GM12878 (cell line): ENCODE data around the gene PLEKHO1. TPM values are rescaled to one million over a fixed set of nuclear protein-coding genes. Genes with fewer than 3 reads are reported as not detected.

Experiments used
- ATAC-seq: fragments of 200-7000 bp; cut with Tn5 transposase; 3 replicates; pipeline ENCODE4 v1.9.1; 2020; ENCODE audit warnings: mild to moderate bottlenecking, moderate library complexity
- BruUV-seq: library from RNA; stranded (reverse); fragments of 400-500 nt; replicated peaks from 2 replicates; lab custom pipeline; 2021; lab: Mats Ljungman, UMichigan
- CTCF ChIA-PET: fragments of 300-600 bp; sonication (Branson Sonifier 250); formaldehyde crosslinking; extraction: SDS; loops from one replicate; lab custom pipeline; 2021; ENCODE audit warnings: inconsistent platforms; lab: Yijun Ruan, JAX
- POLR2A ChIA-PET: fragments of 350-600 bp; formaldehyde crosslinking; extraction: SDS; loops from one replicate; lab custom pipeline; 2021; ENCODE audit warnings: inconsistent platforms; lab: Charles Lee
- RAD21 ChIA-PET: fragments of 300-600 bp; sonication (Branson Sonifier 250); formaldehyde crosslinking; loops from one replicate; lab custom pipeline; 2023; ENCODE audit warnings: antibody characterized with exemption; ENCODE audit not compliant: unreplicated experiment; lab: Charles Lee
- SMC1A ChIA-PET: fragments of 300-600 bp; sonication (Branson Sonifier 250); formaldehyde crosslinking; loops from one replicate; lab custom pipeline; 2023; ENCODE audit not compliant: unreplicated experiment, uncharacterized antibody; lab: Charles Lee
- DNase-seq: peaks from one replicate; pipeline ENCODE4 v3.0.0-alpha.2; 2011; ENCODE audit warnings: low read depth, low spot score
- FAIRE-seq: peaks from 3 replicates; lab custom pipeline; 2011; peaks lifted over from hg19 to GRCh38; lab: Jason Lieb, UNC
- H2AFZ ChIP-seq: 2 replicates; pipeline ENCODE4 v1.6.0; 2011; ENCODE audit warnings: low read depth, low read length, control low read depth; ENCODE audit not compliant: control insufficient read depth
- H3K27ac ChIP-seq: 2 replicates; pipeline ENCODE4 v1.5.1; 2011; ENCODE audit warnings: control low read depth; ENCODE audit not compliant: control insufficient read depth, insufficient read depth
- H3K27me3 ChIP-seq, 2 experiments: replicated peaks in 1 of 2; 2 replicates each; pipeline versions ENCODE4 v1.6.0 to v1.6.1; 2011; ENCODE audit warnings: low read length in 1 of 2; ENCODE audit not compliant: control insufficient read depth in 2 of 2, insufficient read depth in 2 of 2
- H3K36me3 ChIP-seq, 2 experiments: 2 replicates each; pipeline ENCODE4 v1.5.1; 2011; ENCODE audit warnings: low read length in 1 of 2; ENCODE audit not compliant: control insufficient read depth in 2 of 2, insufficient read depth in 2 of 2
- H3K4me1 ChIP-seq: 2 replicates; pipeline ENCODE4 v1.6.1; 2011; ENCODE audit warnings: mild to moderate bottlenecking, low read length, moderate library complexity, mixed read lengths; ENCODE audit not compliant: control insufficient read depth, insufficient read depth
- H3K4me2 ChIP-seq: 2 replicates; pipeline ENCODE4 v1.6.0; 2011; ENCODE audit warnings: control low read depth; ENCODE audit not compliant: control insufficient read depth, insufficient read depth
- H3K4me3 ChIP-seq: fragments of 200-600 bp; sonication (generic); 2 replicates; pipeline ENCODE4 v1.5.1; 2016
- H3K79me2 ChIP-seq: 2 replicates; pipeline ENCODE4 v1.6.0; 2011; ENCODE audit warnings: low read length; ENCODE audit not compliant: control insufficient read depth, insufficient read depth
- H3K9ac ChIP-seq: 2 replicates; pipeline ENCODE4 v1.8.0; 2011; ENCODE audit warnings: low read length, control low read depth, mixed read lengths; ENCODE audit not compliant: control insufficient read depth, insufficient read depth
- H3K9me3 ChIP-seq: replicated peaks from 3 replicates; pipeline ENCODE4 v1.5.1; 2011; ENCODE audit warnings: mild to moderate bottlenecking, low read length; ENCODE audit not compliant: control insufficient read depth, insufficient read depth
- H4K20me1 ChIP-seq: 2 replicates; pipeline ENCODE4 v1.6.0; 2011; ENCODE audit not compliant: control insufficient read depth, insufficient read depth
- ATF3 ChIP-seq: IDR thresholded peaks from 2 replicates; pipeline ENCODE4 v1.6.1; 2011; ENCODE audit warnings: low read depth, mild to moderate bottlenecking, low read length, moderate library complexity, borderline replicate concordance; ENCODE audit errors: extremely low read depth
- CREB1 ChIP-seq: IDR thresholded peaks from 2 replicates; pipeline ENCODE4 v1.6.1; 2012; ENCODE audit warnings: low read depth, mild to moderate bottlenecking, inconsistent platforms
- ETV6 ChIP-seq, 2 experiments: fragments of 450-650 bp in 1 of 2; IDR thresholded peaks in 1 of 2; conservative IDR thresholded peaks in 1 of 2; 2 replicates each; pipeline ENCODE4 v1.6.1; 2014; ENCODE audit warnings: antibody characterized with exemption in 1 of 2, borderline replicate concordance in 1 of 2, low read depth in 1 of 2, mild to moderate bottlenecking in 1 of 2, moderate library complexity in 1 of 2
- HSF1 ChIP-seq: fragments of 150-350 bp; IDR thresholded peaks from 2 replicates; pipeline ENCODE4 v1.6.1; 2014; ENCODE audit warnings: mild to moderate bottlenecking, low read depth, low read length
- MTA3 ChIP-seq: IDR thresholded peaks from 2 replicates; pipeline ENCODE4 v1.6.1; 2012; ENCODE audit warnings: low read length, inconsistent platforms, borderline replicate concordance
- NFYB ChIP-seq: IDR thresholded peaks from 2 replicates; pipeline ENCODE4 v1.6.1; 2011; ENCODE audit warnings: low read depth, mild to moderate bottlenecking, low read length, improper control_type of control experiment, moderate library complexity; ENCODE audit not compliant: insufficient read depth
- SRF ChIP-seq, 2 experiments: IDR thresholded peaks; 2 replicates each; pipeline ENCODE4 v1.6.1; 2011; ENCODE audit warnings: low read depth in 2 of 2, low read length in 2 of 2, mild to moderate bottlenecking in 1 of 2, moderate library complexity in 1 of 2
- STAT3 ChIP-seq: IDR thresholded peaks from 2 replicates; pipeline ENCODE4 v1.6.1; 2011; ENCODE audit warnings: low read depth, low read length, improper control_type of control experiment
- ZBTB4 ChIP-seq: fragments of 450-650 bp; formaldehyde crosslinking; IDR thresholded peaks from 2 replicates; pipeline ENCODE4 v1.4.0; 2022; ENCODE audit warnings: mild to moderate bottlenecking, moderate library complexity
- ZNF592 ChIP-seq: fragments of 450-650 bp; IDR thresholded peaks from 2 replicates; pipeline ENCODE4 v1.6.1; 2017; ENCODE audit warnings: mild to moderate bottlenecking, moderate library complexity
- WGBS: methylation state at CpG from one replicate; pipeline ENCODE4 v1.1.6; 2016; ENCODE audit warnings: low lambda C conversion rate; ENCODE audit not compliant: insufficient replicate concordance, insufficient coverage; ENCODE audit errors: missing lambda C conversion rate; 5-methylcytosine and 5-hydroxymethylcytosine counted together
- in situ Hi-C: fragments of 300-500 bp; cut with MboI; formaldehyde crosslinking; loops from 9 replicates; pipeline ENCODE4 v1.14.3; 2018; ENCODE audit warnings: mixed read lengths
- intact Hi-C: fragments of 100-400 bp; cut with micrococcal nuclease; formaldehyde crosslinking; loops from one replicate; pipeline ENCODE4 v1.14.2; 2022; ENCODE audit not compliant: unreplicated experiment
- polyA plus RNA-seq, 11 experiments: library from polyadenylated mRNA; depleted of rRNA in 4 of 11; unstranded in 6 of 11; stranded (reverse) in 5 of 11; fragments of >200 nt; fragmentation: Nextera tagmentation in 4 of 11; fragmentation: Illumina TruSeq in 1 of 11; extraction: Ambion mirVana in 4 of 11; extraction: Trizol in 1 of 11; gene quantifications; 1 replicate in 1 of 11; 2 replicates in 10 of 11; pipeline versions ENCODE4 v1.2.1 to v1.2.3, GENCODE V29; 2011 to 2016; ENCODE audit warnings: inconsistent platforms in 2 of 11, missing spikeins in 2 of 11, low read depth in 1 of 11
- total RNA-seq, 4 experiments: library from RNA; depleted of rRNA in 3 of 4; stranded (reverse); fragments of >200 nt in 3 of 4; fragmentation: Illumina TruSeq in 1 of 4; extraction: Trizol in 1 of 4; gene quantifications; 2 replicates each; pipeline versions ENCODE4 v1.2.1 to v1.2.3, GENCODE V29; 2013 to 2021
- TF ChIP-seq, protein P1 (sequence below): fragments of 450-650 bp; IDR thresholded peaks from 2 replicates; pipeline ENCODE4 v1.6.1; 2017; ENCODE audit warnings: mild to moderate bottlenecking

PLEKHO1 gene
- total and polyA plus RNA-seq, 10 of the 15 experiments (the other 5 are each of a cell fraction or from before 2014, with no cell fraction given) = 5.3 to 184 (median 88.8) TPM

DNA sequence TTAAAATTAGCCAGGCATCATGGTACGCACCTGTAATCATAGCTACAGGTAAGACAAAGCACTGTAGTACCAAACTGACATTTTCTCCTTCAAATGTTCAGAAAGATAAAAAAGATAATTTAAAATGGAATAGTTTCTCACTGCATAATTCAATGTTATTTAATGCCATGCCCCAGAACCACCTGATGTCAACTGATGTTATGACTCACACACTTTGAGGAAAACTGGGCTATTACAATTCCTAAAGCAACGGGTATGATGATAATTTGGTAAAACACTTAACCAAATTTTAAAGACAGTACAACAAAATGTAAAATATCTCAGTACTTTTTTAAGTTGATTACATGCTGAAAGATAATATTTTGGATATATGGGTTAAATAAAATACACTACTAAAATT is 22.9 kb upstream of the PLEKHO1 start:
- POLR2A ChIA-PET = no interaction called here
- CTCF ChIA-PET = interaction anchor here (0.6 to 2.1 kb wide), 5 partner anchors 28 to 125 kb away, joined by 3 to 10 read pairs (median 3); no protein-coding TSS in a partner anchor
- Histone ChIP-seq H3K79me2 (no peaks in the 10 kb centered on the region), H3K27me3 (no peaks in the 10 kb centered on the region), H3K27ac (no peak overlapping the region), H3K4me3 (no peak overlapping the region), H4K20me1 (no peaks in the 10 kb centered on the region), H3K4me1 (no peaks in the 10 kb centered on the region), H3K36me3 (no peaks in the 10 kb centered on the region), H2AFZ (no peak overlapping the region), H3K9me3 (no peaks in the 10 kb centered on the region), H3K9ac (no peak overlapping the region), H3K4me2 (no peak overlapping the region)
- SMC1A ChIA-PET = interaction anchor here (1.4 to 1.7 kb wide), 2 partner anchors 11 to 14 kb away, joined by 4 to 6 read pairs; no protein-coding TSS in a partner anchor
- DNase-seq = no peak
- in situ Hi-C loops (no loop called here), intact Hi-C loops (no loop called here)
- WGBS = 71% methylated on average over 2 of the region's 2 CpGs
- RAD21 ChIA-PET = interaction anchor here (0.7 to 1.4 kb wide), 3 partner anchors 16 to 39 kb away, joined by 3 to 4 read pairs (median 3); no protein-coding TSS in a partner anchor
- no peak for FAIRE-seq
- ATAC-seq = no peak
- BruUV-seq = no TSS peak
- TF ChIP-seq MTA3 (no peak), ETV6 (conservative IDR thresholded peaks at IDR 0.05 in 1 of 2, IDR thresholded peaks at IDR 0.05 in 1 of 2; ENCODE audit: borderline replicate concordance in 1 of 2, low read depth in 1 of 2) (no peak), HSF1 (no peak), ZBTB4 (CRISPR knock-in tag) (no peak), CREB1 (no peak), ZNF592 (no peak), STAT3 (no peak), SRF (IDR thresholded peaks at IDR 0.05; ENCODE audit: low read depth in 2 of 2, low read length in 2 of 2) (no peak), ATF3 (no peak), NFYB (no peak)
- TF ChIP-seq, protein P1, sequence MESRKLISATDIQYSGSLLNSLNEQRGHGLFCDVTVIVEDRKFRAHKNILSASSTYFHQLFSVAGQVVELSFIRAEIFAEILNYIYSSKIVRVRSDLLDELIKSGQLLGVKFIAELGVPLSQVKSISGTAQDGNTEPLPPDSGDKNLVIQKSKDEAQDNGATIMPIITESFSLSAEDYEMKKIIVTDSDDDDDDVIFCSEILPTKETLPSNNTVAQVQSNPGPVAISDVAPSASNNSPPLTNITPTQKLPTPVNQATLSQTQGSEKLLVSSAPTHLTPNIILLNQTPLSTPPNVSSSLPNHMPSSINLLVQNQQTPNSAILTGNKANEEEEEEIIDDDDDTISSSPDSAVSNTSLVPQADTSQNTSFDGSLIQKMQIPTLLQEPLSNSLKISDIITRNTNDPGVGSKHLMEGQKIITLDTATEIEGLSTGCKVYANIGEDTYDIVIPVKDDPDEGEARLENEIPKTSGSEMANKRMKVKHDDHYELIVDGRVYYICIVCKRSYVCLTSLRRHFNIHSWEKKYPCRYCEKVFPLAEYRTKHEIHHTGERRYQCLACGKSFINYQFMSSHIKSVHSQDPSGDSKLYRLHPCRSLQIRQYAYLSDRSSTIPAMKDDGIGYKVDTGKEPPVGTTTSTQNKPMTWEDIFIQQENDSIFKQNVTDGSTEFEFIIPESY = no peak
